ENCODE results near the gene TIGD4. TPM values are rescaled to one million over a fixed set of nuclear protein-coding genes. Genes with fewer than 3 reads are reported as not detected.
"Not testable (repeated sequence)": the region's sequence is repeated elsewhere in the genome, so short reads cannot be mapped to it uniquely, and the experiment has no call there.

Gene TIGD4
- total RNA-seq, 1 donor = under 0.01 TPM

DNA sequence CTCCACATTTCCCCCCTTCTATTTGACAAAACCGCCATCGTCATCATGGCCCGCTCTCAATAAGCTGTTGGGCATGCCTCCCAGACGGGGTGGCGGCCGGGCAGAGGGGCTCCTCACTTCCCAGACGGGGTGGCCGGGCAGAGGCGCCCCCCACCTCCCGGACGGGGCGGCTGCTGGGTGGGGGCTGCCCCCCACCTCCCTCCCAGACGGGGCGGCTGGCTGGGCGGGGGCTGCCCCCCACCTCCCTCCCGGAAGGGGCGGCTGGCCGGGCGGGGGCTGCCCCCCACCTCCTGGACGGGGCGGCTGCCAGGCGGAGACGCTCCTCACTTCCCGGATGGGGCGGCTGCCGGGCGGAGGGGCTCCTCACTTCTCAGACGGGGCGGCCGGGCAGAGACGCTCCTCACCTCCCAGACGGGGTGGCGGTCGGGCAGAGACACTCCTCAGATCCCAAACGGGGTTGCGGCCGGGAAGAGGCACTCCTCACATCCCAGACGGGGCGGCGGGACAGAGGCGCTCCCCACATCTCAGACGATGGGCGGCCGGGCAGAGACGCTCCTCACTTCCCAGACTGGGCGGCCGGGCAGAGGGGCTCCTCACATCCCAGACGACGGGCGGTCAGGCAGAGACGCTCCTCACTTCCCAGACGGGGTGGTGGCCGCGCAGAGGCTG, 14.3 kb downstream of the TIGD4 start:
- not testable (repeated sequence) for H3K9me3 ChIP-seq (ENCODE audit: low read depth, low read length); H3K4me3 ChIP-seq (ENCODE audit: low read length); H3K4me1 ChIP-seq (ENCODE audit: insufficient read depth, low read length); H3K27me3 ChIP-seq (ENCODE audit: insufficient read depth, low read length)

DNA sequence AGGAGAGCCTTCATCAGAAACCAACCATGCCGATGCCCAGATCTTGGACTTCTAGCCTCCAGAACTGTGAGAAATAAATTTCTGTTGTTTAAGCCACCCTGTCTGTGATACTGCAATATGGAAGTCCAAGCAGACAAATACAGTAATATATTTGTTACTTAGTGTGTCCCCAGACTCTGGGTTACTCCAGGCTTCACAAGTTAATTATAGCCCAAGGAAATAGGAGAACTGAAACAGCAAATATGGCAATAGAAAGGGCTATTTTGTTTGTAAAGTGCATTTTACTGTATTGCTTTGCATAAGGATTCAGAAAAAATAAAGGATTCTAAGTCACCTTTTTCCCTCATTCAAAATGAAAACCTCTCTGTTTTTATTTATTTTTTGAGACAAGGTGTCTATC, 15.7 kb downstream of the TIGD4 start:
- no peak overlapping the region for H3K4me3 ChIP-seq (ENCODE audit: low read length)
- H3K9me3 ChIP-seq (ENCODE audit: low read depth, low read length) = no peaks in the 10 kb centered on the region
- H3K4me1 ChIP-seq (ENCODE audit: insufficient read depth, low read length) = no peaks in the 10 kb centered on the region
- no peaks in the 10 kb centered on the region for H3K27me3 ChIP-seq (ENCODE audit: insufficient read depth, low read length)

DNA sequence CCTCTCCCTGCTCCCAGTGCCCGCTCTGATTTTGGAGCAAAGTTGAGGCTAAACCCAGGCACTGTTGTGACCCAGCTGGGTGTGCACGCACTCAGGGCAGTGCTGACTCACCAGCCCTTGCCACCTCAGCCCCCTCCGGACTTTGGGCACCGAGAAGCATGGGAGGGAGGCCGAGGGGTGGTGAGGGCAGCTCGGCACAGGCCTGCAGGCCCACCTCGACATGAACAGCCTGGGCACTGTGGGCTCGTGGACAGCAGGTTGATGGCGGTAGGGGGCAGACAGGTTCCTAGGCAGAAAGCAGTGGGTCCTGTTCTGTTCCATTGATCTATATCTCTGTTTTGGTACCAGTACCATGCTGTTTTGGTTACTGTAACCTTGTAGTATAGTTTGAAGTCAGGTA, 30.9 kb downstream of the TIGD4 start:
- Histone ChIP-seq H3K4me3 (ENCODE audit: low read length) (no peak overlapping the region), H3K27me3 (ENCODE audit: insufficient read depth, low read length) (no peaks in the 10 kb centered on the region), H3K4me1 (ENCODE audit: insufficient read depth, low read length) (no peaks in the 10 kb centered on the region), H3K9me3 (ENCODE audit: low read depth, low read length) (no peaks in the 10 kb centered on the region)

DNA sequence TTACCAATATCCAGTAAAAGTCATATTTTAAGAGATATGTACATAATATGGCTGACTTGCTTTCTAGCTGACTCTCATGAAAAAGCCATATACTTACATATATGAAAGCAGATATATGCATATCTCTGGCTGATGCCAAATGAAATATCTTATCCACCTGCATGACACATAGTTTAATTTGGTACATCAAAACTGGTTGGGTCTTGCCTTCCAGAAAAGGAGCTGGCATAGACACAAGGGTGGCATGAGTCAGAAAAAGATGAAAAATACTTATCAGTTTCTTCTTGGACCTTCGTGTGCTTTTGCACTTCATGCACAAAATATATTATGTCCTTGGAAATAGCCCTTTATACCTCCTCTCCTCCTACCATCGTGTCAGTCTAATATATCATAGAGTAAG, 32.1 kb downstream of the TIGD4 start:
- no peaks in the 10 kb centered on the region for H3K9me3 ChIP-seq (ENCODE audit: low read depth, low read length)
- H3K4me3 ChIP-seq (ENCODE audit: low read length) = no peak overlapping the region
- no peaks in the 10 kb centered on the region for H3K27me3 ChIP-seq (ENCODE audit: insufficient read depth, low read length)
- no peaks in the 10 kb centered on the region for H3K4me1 ChIP-seq (ENCODE audit: insufficient read depth, low read length)

DNA sequence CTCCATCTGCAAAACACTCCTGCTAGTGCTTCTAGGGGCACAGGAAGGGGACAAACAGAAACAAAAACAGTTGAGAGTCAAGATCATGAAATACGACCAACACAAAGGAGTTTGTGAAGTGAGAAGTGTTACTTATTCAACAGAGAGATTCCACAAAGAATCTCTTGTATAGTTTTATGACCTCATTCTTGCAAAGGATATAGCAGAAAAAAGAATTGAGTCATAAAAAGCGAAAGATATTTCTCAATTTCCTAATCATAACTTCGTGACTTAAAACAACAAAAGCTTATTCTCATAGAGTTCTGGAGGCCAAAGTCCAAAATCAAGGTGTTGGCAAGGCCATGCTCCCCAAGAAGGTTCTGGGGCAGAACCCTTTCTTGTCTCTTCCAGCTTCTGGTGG, 40.7 kb downstream of the TIGD4 start:
- no peaks in the 10 kb centered on the region for H3K27me3 ChIP-seq (ENCODE audit: insufficient read depth, low read length)
- H3K4me1 ChIP-seq (ENCODE audit: insufficient read depth, low read length) = peaks cover 14% of the 10 kb centered on the region
- no peaks in the 10 kb centered on the region for H3K9me3 ChIP-seq (ENCODE audit: low read depth, low read length)
- no peak overlapping the region for H3K4me3 ChIP-seq (ENCODE audit: low read length)

DNA sequence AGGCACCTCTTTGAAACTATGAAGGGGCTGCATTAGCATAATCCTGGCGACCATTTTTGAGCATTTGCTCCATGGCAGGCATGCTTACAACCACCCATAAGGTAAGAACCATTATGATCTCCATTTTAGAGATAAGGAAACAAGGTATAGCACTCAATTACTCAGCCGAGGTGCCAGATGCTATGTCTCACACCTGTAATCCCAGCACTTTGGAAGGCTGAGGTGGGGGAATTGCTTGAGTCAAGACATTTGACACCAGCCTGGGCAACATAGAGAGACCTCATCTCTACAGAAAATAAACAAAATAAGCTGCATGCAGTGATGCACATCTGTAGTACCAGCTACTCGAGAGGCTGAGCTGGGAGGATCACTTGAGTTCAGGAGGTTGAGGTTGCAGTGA, 43.6 kb downstream of the TIGD4 start:
- Histone ChIP-seq H3K27me3 (ENCODE audit: insufficient read depth, low read length) (no peaks in the 10 kb centered on the region), H3K4me1 (ENCODE audit: insufficient read depth, low read length) (peaks cover 14% of the 10 kb centered on the region), H3K4me3 (ENCODE audit: low read length) (no peak overlapping the region), H3K9me3 (ENCODE audit: low read depth, low read length) (no peaks in the 10 kb centered on the region)

DNA sequence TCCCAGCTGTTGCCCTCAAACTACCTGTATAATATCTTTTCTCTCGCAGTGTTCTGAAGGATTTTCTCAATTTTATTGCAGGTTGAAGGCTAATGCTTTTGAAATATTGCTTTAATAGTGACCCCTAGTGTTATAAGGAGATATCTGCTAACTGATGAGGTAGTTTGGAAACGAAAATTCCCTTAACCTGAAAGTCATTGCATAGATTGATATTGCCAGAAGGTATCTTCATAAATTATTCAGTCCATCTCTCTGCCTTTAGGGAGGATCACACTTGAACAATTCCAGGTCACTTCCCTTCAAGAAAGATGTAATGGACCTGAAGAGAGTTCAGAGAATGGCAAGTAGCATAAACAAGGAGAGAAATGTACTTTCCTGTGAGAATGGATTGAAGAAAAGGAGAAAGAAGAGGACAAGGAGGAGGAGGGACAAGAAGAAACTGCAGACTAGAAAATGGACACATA, 44.1 kb downstream of the TIGD4 start:
- H3K4me3 ChIP-seq (ENCODE audit: low read length) = no peak overlapping the region
- no peaks in the 10 kb centered on the region for H3K27me3 ChIP-seq (ENCODE audit: insufficient read depth, low read length)
- peaks cover 14% of the 10 kb centered on the region for H3K4me1 ChIP-seq (ENCODE audit: insufficient read depth, low read length)
- H3K9me3 ChIP-seq (ENCODE audit: low read depth, low read length) = no peaks in the 10 kb centered on the region

DNA sequence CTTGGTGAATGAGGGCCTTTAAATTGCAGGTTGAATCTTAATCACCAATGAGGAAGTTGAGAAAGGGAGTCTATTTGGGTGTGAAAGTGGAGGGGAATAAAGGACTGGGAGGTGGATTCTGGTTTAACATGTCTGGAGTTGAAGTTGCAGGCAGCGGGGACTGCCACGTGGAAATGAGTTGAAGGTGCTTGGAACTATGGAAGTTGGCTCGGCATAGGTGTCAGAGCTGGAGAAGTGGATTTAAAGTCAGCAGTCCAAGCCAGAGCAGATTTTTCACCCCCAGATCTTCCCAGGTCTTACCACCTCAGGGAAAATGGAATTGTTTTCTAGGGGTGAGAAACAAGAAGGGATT, 44.9 kb downstream of the TIGD4 start:
- H3K27me3 ChIP-seq (ENCODE audit: insufficient read depth, low read length) = no peaks in the 10 kb centered on the region
- peaks cover 17% of the 10 kb centered on the region for H3K4me1 ChIP-seq (ENCODE audit: insufficient read depth, low read length)

DNA sequence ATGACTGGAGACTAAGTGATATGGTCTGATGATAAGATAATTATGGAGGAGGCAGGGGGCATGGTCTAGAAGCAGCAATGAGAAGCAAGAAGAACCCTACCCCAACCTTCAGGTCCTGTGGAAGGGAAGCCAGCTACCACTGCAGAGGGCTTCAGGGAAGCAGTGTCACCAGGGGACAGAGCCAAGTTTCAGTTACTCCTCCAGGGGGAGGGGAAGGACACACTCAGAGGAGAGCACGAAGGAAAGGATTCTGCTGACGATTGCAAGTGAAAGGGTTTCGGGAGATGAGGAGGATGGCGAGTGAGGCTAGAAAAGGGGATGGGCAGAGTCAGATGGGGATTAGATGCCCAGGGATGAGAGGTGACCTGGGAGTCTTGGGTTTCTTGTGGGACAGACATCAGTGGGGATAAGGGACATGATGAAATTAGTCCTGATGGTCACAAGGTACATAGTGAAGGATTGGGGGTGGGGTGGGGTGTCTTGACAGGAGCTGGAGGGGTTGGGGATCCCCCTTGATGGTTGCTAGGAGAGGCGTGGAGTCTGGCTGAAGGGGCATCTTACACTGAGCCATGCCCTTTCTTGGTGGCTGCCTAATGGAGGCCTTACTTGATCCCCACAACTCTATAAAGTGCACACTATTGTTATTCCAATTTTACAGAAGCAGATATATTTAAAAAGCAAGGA, 45.4 kb downstream of the TIGD4 start:
- Histone ChIP-seq H3K4me3 (ENCODE audit: low read length) (no peak overlapping the region), H3K4me1 (ENCODE audit: insufficient read depth, low read length) (peaks cover 17% of the 10 kb centered on the region), H3K9me3 (ENCODE audit: low read depth, low read length) (no peaks in the 10 kb centered on the region), H3K27me3 (ENCODE audit: insufficient read depth, low read length) (no peaks in the 10 kb centered on the region)

More for the DNA sequence above, 44.9 kb downstream of the TIGD4 start:
- Histone ChIP-seq H3K9me3 (ENCODE audit: low read depth, low read length) (no peaks in the 10 kb centered on the region), H3K4me3 (ENCODE audit: low read length) (no peak overlapping the region)

DNA sequence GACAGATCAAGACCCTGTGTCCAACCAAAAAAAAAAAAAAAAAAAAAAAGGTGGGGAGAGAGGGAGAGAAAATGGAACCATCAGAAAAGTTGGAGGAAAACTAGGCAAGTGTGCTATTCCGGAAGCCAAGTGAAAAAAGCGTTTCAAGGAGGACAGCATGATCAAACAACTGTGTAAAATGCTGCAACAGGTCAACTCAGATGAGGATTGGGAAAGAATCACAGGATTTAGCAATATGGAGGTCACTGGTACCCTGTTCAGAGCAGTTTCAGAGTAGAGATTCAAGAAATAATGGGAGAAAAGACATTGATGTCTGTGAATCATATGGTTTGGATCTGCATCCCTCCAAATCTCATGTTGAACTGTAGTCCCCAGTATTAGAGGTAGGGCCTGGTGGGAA, 47.5 kb downstream of the TIGD4 start:
- Histone ChIP-seq H3K27me3 (ENCODE audit: insufficient read depth, low read length) (no peaks in the 10 kb centered on the region), H3K4me3 (ENCODE audit: low read length) (no peak overlapping the region)

DNA sequence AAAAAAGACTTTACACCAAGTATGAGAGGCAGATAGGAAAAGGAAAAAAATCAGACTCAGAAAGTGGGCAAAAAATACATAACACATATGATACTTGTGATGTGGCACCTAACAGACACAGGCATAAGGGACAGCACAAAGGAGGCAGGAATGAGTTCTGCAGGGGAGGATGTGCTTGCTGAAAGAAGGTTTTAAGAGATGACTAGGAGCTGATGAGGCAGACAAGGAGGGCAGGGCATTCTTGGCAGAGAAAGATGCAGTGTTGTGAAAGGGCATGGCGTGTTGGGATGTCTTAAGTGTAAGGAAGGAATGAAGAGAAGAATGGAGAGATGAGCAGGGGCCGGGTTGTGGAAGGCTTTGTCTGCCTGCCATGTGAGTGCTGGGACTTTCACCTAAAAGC, 50.1 kb downstream of the TIGD4 start:
- H3K4me3 ChIP-seq (ENCODE audit: low read length) = no peak overlapping the region
- H3K27me3 ChIP-seq (ENCODE audit: insufficient read depth, low read length) = no peaks in the 10 kb centered on the region
- H3K9me3 ChIP-seq (ENCODE audit: low read depth, low read length) = no peaks in the 10 kb centered on the region
- H3K4me1 ChIP-seq (ENCODE audit: insufficient read depth, low read length) = peaks cover 14% of the 10 kb centered on the region

More for the DNA sequence above, 47.5 kb downstream of the TIGD4 start:
- Histone ChIP-seq H3K9me3 (ENCODE audit: low read depth, low read length) (no peaks in the 10 kb centered on the region), H3K4me1 (ENCODE audit: insufficient read depth, low read length) (peaks cover 17% of the 10 kb centered on the region)

DNA sequence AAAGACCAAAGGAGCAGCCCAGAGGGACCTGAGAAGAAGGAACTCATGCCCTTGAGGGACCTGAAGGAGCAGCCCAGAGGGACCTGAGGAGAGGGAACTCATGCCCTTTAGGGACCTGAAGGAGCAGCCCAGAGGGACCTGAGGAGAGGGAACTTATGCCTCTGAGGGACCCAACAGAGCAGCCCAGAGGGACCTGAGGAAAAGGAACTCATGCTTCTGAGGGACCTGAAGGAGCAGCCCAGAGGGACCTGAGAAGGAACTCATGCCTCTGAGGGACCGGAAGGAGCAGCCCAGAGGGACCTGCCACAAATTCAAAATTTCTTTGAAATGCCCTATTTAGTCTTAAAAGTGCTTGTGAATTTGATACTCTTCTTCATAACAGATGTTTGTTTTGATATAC, 51.2 kb downstream of the TIGD4 start:
- H3K27me3 ChIP-seq (ENCODE audit: insufficient read depth, low read length) = no peaks in the 10 kb centered on the region
- H3K4me1 ChIP-seq (ENCODE audit: insufficient read depth, low read length) = peaks cover 11% of the 10 kb centered on the region
- no peaks in the 10 kb centered on the region for H3K9me3 ChIP-seq (ENCODE audit: low read depth, low read length)
- H3K4me3 ChIP-seq (ENCODE audit: low read length) = no peak overlapping the region

DNA sequence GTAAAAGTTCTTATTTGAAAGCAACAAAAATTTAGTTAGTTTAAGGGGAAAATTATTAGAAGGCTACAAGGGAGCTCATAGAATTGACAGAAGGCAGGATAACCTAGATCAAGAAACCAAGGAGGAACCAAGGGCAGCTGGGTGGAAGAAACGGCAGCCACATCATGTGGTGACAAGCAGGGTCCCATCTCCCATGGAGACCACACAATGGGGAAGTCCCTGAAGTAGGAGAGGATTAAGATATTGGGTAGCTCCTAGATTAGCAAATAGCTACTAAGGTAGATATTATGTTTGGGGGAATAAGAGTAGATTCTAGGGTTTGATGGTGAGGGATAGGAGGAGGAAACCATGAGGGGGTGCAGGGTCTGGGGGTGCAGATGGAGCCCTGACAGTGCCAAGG, 51.7 kb downstream of the TIGD4 start:
- H3K27me3 ChIP-seq (ENCODE audit: insufficient read depth, low read length) = peaks cover 3% of the 10 kb centered on the region
- H3K9me3 ChIP-seq (ENCODE audit: low read depth, low read length) = no peaks in the 10 kb centered on the region
- peaks cover 11% of the 10 kb centered on the region for H3K4me1 ChIP-seq (ENCODE audit: insufficient read depth, low read length)
- no peak overlapping the region for H3K4me3 ChIP-seq (ENCODE audit: low read length)

DNA sequence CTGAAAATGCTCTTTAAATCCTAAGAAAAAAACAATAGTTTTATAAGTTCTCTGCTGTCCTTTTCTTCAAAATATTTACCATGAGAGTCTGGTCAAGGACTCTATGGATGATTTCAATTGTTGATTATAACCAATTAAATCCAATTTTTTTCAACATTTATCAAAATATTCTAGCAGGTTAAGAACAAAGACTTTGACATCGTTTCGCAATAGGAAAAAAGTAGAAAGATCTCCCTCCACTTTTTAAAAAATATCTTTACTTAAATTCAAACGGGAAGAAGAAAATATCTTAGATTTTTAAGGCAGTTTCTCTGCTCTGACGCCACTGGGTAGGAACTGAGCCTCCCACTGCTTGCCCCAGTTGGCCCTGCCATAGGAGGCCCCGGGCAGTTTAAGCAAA, 55.0 kb downstream of the TIGD4 start:
- Histone ChIP-seq H3K4me3 (ENCODE audit: low read length) (no peak overlapping the region), H3K4me1 (ENCODE audit: insufficient read depth, low read length) (peaks cover 8% of the 10 kb centered on the region)

DNA sequence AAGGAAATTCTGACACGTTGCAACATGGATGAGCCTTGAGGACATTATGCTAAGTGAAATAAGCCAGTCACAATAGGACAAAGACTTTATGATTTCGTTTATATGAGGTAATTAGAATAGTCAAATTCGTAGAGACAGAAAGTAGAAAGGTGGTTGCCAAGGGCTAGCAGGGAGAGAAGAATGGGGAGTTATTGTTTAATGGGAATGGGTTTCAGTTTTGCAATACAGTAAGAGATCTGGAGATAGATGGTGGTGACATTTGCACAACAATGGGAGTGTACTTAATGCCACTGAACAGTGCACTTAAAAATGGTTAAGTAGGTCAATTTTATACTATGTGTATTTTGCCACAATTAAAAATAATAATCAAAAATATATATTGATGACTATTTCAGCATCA, 56.3 kb downstream of the TIGD4 start:
- no peaks in the 10 kb centered on the region for H3K9me3 ChIP-seq (ENCODE audit: low read depth, low read length)
- H3K27me3 ChIP-seq (ENCODE audit: insufficient read depth, low read length) = peaks cover 3% of the 10 kb centered on the region
- H3K4me1 ChIP-seq (ENCODE audit: insufficient read depth, low read length) = peaks cover 8% of the 10 kb centered on the region
- no peak overlapping the region for H3K4me3 ChIP-seq (ENCODE audit: low read length)

More for the DNA sequence above, 55.0 kb downstream of the TIGD4 start:
- peaks cover 3% of the 10 kb centered on the region for H3K27me3 ChIP-seq (ENCODE audit: insufficient read depth, low read length)
- H3K9me3 ChIP-seq (ENCODE audit: low read depth, low read length) = no peaks in the 10 kb centered on the region

Data from mononuclear cell (primary cell).